ENCODE measurements around the gene NLGN1.

GRCh38 chr3:173744479-173744878 is 346.9 kb downstream of the NLGN1 start:
- TF ChIP-seq EP300 (IDR thresholded peaks at IDR 0.05) (no peak), CTCF (IDR thresholded peaks at IDR 0.05) (no peak), POLR2A (IDR thresholded peaks at IDR 0.05) (no peak)

Measured in suprapubic skin (tissue), 3 donors.